SIG-M5 treated with dmso at 0.1 percent for 504 hours (cell line): ENCODE measurements around the gene PLEKHG4B.
A peak's percentile ranks its signal among the peaks of the same experiment; 100 is the strongest.
"Not testable (repeated sequence)": the region's sequence is repeated elsewhere in the genome, so short reads cannot be mapped to it uniquely, and the experiment has no call there.

Source experiments
- DNase-seq: peaks from one replicate; lab custom pipeline; 2025; ENCODE audit not compliant: unreplicated experiment; lab: John Stamatoyannopoulos, UW

The PLEKHG4B gene

GRCh38 chr5:197892-198489, 106.0 kb downstream of the PLEKHG4B start:
- DNase-seq = no peak

DNA sequence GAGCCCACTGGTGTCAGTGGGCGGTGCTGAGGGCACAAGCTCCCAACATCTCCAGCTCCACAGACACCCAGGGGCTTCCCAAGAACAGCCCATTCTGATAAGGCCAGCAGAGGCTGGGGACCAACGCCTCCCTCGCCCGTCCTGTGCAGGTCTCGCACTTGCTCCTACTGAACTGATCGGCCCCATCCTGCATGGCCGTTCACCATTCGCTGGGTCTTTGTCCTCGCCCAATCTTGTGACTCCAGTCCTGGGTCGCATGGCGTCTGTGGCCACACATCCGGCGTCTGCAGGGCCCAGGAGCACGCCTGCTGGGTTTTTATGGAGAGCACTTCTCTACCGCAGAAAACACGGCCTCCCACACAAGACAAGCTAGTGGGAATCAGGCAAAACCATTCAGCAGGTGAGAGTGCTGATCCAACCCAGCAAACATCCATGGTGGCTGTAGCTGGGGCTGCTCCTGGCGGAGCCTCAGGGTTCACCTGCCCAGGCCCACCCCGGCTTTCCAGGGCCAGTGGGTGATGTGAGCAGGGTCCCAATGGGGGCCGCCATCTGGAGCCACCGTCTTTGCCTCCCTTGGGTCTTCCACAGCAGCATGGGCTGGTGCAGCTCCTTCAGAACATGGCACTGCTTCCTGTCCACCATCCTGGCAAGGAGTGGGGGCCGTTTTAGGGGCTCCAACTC, 106.7 kb downstream of the PLEKHG4B start:
- DNase-seq = no peak

- no peak for DNase-seq
Measured at GRCh38 chr5:199197-199949, 107.4 kb downstream of the PLEKHG4B start.

- no peak for DNase-seq
Measured at GRCh38 chr5:199950-200645, 108.1 kb downstream of the PLEKHG4B start.

- DNase-seq = no peak
Measured at GRCh38 chr5:200985-201384, 109.0 kb downstream of the PLEKHG4B start.

- DNase-seq = no peak
Measured at GRCh38 chr5:201672-202071, 109.7 kb downstream of the PLEKHG4B start.

GRCh38 chr5:203246-203930, 111.4 kb downstream of the PLEKHG4B start:
- DNase-seq = no peak

DNA sequence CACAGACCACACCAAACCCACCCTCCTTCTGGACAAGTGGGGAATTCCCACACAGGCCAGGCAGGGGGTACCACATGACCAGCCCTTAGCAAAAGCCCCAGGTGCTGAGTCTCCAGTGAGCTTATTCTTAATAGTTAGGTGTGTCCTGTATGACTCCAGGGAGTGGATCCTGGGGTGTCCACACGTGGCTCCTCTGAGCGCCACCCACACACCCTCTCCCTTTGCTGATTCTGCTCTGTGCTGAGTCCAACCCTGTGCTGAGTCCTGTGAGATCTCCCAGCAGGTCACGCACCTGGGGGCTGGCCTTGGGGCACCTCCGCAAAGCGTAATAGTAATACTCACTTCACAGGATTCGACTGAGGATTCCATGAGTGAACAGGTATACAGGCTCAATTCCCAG, 112.0 kb downstream of the PLEKHG4B start:
- no peak for DNase-seq

GRCh38 chr5:204462-204861, 112.5 kb downstream of the PLEKHG4B start:
- no peak for DNase-seq

DNA sequence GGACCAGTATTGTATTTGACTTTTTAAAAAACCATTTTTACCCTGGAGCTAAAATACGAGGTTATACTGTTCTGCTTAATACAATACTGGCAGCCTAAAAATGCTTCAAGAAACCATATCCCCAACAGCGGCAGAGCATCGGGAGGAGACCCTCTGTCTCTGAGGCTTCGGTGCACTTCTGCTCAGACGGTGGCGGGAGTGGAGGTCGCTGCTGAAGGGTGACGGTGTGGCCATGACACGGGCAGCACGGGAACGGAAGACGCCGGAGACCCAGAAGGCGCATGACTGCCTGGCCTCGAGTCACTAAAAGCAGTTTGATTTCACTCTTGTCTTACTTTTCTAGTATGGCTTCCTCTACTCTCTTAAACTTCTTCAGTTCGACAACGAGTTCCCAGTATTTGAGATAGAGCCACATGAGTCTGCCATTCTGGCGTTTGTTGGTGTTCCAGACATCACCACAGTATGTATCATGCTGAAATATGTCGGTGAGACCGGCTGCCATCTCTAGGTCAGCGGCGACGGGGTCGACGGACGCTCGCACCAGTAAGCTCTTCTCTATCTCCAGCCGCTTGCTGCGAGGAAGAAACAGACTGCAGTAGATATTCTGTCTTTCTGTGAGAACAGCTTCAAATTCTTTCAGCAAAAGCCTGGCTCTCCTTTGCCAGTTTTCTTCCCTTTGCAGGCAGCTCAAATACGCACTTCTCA, 113.2 kb downstream of the PLEKHG4B start:
- no peak for DNase-seq

- DNase-seq = no peak
Measured at GRCh38 chr5:206406-206805, 114.4 kb downstream of the PLEKHG4B start.

GRCh38 chr5:206927-207536, 115.1 kb downstream of the PLEKHG4B start:
- DNase-seq = no peak

- no peak for DNase-seq
Measured at GRCh38 chr5:207599-207998, 115.6 kb downstream of the PLEKHG4B start.

DNA sequence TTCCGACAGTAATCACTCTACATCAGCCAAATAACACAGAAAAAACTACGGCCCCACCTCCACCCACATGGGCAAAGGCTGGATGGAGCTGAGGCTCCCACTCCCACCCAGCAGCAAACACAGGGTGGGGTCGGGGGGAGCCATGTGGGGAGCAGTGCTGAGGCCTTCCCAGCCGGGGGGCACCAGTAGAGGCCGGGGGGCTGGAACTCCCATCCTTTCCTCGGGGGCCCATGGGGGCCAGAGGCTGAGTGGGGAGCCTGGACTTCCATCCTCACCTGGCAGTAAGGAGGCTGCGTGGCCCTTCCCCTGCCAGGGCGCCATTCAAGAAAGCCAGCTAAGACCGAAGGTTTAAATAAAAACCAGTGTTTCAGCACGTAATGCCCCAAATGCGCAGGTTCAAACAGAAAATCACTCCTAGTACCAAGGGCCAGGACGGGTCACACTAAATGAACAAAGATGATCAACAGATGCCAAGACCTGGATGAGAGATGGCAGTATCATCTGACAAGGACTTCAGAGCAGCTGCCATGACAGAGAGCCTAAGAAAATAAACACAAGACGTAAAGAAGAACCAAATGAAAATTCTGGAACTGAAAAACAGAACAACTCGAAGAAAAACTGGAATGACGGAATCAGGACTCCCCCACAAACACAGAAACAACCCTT, 116.6 kb downstream of the PLEKHG4B start:
- DNase-seq = no peak

DNA sequence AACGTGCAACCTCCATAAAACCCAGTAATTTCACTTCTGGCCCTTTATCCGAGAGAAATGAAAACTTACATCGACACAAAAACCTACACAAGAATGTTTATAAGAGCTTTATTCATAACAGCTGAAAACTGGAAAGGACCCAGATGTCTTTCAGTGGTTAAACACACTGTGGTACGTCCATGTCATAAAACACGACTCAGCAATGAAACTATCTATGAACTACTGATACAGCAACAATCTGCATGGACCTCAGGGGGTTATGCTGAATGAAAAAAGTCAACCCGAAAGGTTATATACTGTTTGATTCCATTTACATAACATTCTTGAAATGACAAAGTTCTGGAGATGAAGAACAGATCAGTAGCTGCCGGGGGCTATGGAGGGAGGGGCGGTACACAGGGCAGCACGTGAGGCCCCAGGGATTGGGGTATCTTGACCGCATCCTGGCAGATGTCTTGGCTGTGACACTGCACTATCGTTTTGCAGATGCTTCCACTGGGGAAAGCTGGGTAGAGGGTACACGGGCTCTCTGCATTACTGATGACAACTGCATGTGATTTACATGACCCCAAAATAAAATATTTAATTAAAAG, 121.9 kb downstream of the PLEKHG4B start:
- DNase-seq = no peak

- DNase-seq = not testable (repeated sequence)
Measured at GRCh38 chr5:215256-215655, 123.3 kb downstream of the PLEKHG4B start.

- DNase-seq = not testable (repeated sequence)
Measured at GRCh38 chr5:216076-216475, 124.1 kb downstream of the PLEKHG4B start.

GRCh38 chr5:217494-218456, 125.8 kb downstream of the PLEKHG4B start, which contains the start of the genes CCDC127 and SDHA:
TSS of gene CCDC127 (minus strand) at chr5:218153. CDS start at chr5:216849, 1,304 bp downstream.
TSS of gene SDHA (plus strand) at chr5:218320. CDS start at chr5:218356, 36 bp downstream.
- DNase-seq = peak; percentile 81
